Ishikawa (cell line): ENCODE results near the gene ZNF555.

Experiments used
- RAD21 ChIP-seq: IDR thresholded peaks from 2 replicates; pipeline ENCODE4 v1.6.1; 2012; ENCODE audit warnings: low read depth
- YY1 ChIP-seq: IDR thresholded peaks from 2 replicates; pipeline ENCODE4 v1.6.1; 2012; ENCODE audit warnings: low read depth

- TF ChIP-seq YY1 (no peak), RAD21 (no peak)
Observed at GRCh38 chr19:2850256-2850925, 9.1 kb downstream of the ZNF555 start.
